ENCODE results near the gene SOX10. TPM values are rescaled to one million over a fixed set of nuclear protein-coding genes. Genes with fewer than 3 reads are reported as not detected.
"Not testable (repeated sequence)": the region's sequence is repeated elsewhere in the genome, so short reads cannot be mapped to it uniquely, and the experiment has no call there.

The SOX10 gene
- total RNA-seq, 2 donors from 2014 or later = not detected

DNA sequence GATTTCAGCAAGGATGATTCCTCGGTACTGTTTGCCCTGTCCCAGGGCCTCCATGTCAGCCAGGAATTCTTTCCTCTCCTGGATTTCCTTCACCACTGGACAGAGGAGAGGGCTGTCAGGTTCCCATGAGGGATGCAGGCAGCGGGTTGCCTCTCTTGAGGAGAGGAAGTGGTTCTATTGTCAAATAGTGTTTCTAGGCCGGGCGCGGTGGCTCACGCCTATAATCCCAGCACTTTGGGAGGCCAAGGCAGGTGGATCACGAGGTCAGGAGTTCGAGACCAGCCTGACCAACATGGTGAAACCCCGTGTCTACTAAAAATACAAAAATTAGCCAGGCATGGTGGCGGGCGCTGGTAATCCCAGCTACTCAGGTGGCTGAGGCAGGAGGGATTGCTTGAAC lies 39.9 kb downstream of the SOX10 start:
- not testable (repeated sequence) for H3K4me3 Mint-ChIP-seq; H3K9me3 Mint-ChIP-seq; H3K4me1 Mint-ChIP-seq; H3K27me3 Mint-ChIP-seq; H3K27ac Mint-ChIP-seq; ATAC-seq (replicated peaks)
- peaks cover 21% of the 10 kb centered on the region for H3K36me3 Mint-ChIP-seq (ENCODE audit: low read depth)

DNA sequence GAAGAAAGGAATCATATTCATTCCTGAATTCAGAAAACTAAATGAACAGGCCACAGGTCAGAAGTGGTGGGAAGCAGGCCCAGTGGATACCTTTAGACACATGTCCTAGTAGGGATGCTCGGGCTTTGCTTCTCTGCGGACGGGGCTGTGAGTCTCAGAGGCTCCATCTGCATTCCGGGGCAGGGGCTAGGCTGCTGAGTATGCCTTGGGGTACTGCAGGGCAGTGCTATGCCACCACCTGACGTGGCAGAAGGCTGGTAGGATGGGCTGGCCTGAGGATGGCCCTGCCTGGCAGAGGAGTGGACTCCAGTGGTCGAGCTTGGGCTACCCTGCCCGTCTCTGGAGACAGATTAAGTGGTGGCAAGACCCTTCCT lies 40.5 kb downstream of the SOX10 start:
- Mint-ChIP-seq H3K4me1 (no peaks in the 10 kb centered on the region), H3K27me3 (no peaks in the 10 kb centered on the region), H3K27ac (no peak overlapping the region), H3K36me3 (ENCODE audit: low read depth) (peaks cover 21% of the 10 kb centered on the region), H3K9me3 (no peaks in the 10 kb centered on the region), H3K4me3 (no peak overlapping the region)
- ATAC-seq (replicated peaks) = no peak

DNA sequence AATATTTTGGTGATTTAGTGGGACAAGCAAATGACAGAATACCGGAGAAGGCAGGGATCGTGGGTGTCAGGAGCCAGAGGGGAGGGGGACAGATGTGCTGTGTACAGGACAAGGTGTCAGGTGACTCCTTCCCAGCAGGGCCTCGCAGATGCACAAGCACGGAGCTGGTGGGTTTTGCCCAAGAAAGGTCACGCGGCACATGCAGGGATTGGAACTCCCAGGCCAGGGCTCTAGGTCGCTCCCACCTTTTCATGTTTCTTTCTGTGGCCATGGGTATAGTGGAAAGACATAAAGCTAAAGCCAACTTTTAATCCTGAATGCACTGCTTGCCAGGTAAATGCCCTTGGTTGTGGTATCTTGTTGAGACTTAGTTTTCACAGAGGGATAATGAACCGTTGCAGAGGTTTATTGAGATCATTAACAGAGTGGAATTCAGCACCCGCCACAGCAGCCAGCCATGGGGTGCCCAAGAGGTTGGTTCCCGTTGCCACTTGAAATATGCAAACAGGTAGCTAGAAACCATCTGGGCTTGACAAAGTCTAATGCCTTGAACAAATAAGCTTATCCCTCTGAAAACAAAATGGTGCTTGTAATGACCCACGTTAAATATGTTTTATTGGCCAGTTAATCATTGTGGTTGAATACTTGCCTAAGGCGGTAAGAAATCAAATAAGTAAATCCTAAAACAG lies 41.1 kb downstream of the SOX10 start:
- peaks cover 21% of the 10 kb centered on the region for H3K36me3 Mint-ChIP-seq (ENCODE audit: low read depth)
- no peaks in the 10 kb centered on the region for H3K4me1 Mint-ChIP-seq

DNA sequence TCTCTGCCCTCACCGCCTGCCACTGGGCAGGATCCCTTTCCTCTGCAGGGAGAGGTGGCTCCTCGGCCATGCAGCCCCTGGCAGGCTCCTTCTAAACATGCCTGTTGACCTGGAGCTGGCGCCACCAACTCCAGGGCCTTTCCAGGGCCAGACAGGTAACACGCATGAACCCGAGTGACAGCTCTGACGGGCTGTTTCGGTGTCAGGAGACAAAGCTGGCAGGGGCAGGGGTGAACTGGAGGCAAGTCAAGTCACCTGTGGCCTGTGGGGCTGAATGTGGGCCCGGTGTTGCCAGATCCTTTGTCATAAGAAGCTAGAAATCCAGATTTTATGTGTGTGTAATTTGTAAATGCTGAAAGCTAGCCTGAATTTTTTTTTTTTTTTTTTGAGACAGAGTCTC lies 42.2 kb downstream of the SOX10 start:
- H3K4me3 Mint-ChIP-seq = no peak overlapping the region
- H3K27ac Mint-ChIP-seq = no peak overlapping the region
- H3K9me3 Mint-ChIP-seq = no peaks in the 10 kb centered on the region
- H3K27me3 Mint-ChIP-seq = no peaks in the 10 kb centered on the region
- no peak for ATAC-seq (replicated peaks)
- no peaks in the 10 kb centered on the region for H3K4me1 Mint-ChIP-seq
- H3K36me3 Mint-ChIP-seq (ENCODE audit: low read depth) = peaks cover 30% of the 10 kb centered on the region

More for the DNA sequence above, 41.1 kb downstream of the SOX10 start:
- Mint-ChIP-seq H3K9me3 (no peaks in the 10 kb centered on the region), H3K27ac (no peak overlapping the region), H3K27me3 (no peaks in the 10 kb centered on the region), H3K4me3 (no peak overlapping the region)
- ATAC-seq (replicated peaks) = no peak

DNA sequence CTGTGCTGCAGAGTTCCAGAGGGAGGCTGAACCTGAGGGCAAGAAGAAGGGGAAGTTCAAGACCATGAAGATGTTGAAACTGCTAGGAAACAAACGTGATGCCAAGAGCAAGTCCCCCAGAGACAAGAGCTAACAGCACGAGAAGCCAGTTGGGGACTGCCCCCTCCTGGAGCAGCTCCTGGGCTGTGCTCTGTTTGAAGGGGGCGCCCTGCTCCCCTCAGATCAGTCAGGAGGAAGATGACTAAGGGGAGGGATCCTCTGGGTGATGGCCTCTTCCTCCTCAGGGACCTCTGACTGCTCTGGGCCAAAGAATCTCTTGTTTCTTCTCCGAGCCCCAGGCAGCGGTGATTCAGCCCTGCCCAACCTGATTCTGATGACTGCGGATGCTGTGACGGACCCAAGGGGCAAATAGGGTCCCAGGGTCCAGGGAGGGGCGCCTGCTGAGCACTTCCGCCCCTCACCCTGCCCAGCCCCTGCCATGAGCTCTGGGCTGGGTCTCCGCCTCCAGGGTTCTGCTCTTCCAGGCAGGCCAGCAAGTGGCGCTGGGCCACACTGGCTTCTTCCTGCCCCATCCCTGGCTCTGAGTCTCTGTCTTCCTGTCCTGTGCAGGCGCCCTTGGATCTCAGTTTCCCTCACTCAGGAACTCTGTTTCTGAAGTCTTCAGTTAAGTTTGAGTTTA lies 43.5 kb downstream of the SOX10 start:
- Mint-ChIP-seq H3K4me1 (no peaks in the 10 kb centered on the region), H3K4me3 (no peak overlapping the region), H3K27ac (no peak overlapping the region), H3K27me3 (no peaks in the 10 kb centered on the region), H3K36me3 (ENCODE audit: low read depth) (peaks cover 30% of the 10 kb centered on the region), H3K9me3 (no peaks in the 10 kb centered on the region)
- ATAC-seq (replicated peaks) = no peak

DNA sequence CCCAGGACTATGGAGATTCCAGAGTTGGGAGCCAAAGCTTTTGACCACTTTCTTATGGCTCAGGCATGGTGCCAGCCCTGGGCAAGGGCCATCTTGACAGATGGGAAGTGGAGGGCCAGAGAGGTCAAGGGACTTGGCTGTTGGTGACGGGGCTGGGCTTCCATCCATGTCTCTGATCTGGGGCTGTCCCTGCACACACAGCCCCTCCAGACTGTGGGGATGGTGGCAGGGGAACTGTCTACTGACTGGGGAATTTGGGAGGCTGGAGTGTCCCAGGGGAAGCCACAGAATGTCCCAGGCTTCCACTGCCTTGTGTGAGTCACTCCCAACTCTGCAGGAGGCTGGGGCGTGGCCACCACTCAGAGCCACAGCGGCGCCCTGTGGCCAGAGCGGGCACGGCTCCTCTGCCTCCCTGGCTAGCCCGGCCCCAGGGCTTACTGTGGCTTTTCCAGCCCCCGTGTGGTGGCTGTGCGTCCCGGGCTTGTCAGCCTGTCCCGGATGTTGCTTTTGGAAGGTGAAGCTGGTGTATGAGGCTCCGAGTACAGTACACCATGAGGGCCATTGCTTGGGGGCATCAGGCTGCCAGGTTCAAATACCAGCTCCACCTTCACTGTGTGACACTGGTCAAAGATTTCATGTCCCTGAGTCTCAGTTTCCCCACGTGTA lies 50.5 kb downstream of the SOX10 start:
- H3K36me3 Mint-ChIP-seq (ENCODE audit: low read depth) = peaks cover 10% of the 10 kb centered on the region
- no peaks in the 10 kb centered on the region for H3K9me3 Mint-ChIP-seq
- peak; percentile 99 for ATAC-seq (replicated peaks)
- H3K4me1 Mint-ChIP-seq = peaks cover 4% of the 10 kb centered on the region
- H3K27ac Mint-ChIP-seq = no peak overlapping the region
- no peaks in the 10 kb centered on the region for H3K27me3 Mint-ChIP-seq
- H3K4me3 Mint-ChIP-seq = no peak overlapping the region

DNA sequence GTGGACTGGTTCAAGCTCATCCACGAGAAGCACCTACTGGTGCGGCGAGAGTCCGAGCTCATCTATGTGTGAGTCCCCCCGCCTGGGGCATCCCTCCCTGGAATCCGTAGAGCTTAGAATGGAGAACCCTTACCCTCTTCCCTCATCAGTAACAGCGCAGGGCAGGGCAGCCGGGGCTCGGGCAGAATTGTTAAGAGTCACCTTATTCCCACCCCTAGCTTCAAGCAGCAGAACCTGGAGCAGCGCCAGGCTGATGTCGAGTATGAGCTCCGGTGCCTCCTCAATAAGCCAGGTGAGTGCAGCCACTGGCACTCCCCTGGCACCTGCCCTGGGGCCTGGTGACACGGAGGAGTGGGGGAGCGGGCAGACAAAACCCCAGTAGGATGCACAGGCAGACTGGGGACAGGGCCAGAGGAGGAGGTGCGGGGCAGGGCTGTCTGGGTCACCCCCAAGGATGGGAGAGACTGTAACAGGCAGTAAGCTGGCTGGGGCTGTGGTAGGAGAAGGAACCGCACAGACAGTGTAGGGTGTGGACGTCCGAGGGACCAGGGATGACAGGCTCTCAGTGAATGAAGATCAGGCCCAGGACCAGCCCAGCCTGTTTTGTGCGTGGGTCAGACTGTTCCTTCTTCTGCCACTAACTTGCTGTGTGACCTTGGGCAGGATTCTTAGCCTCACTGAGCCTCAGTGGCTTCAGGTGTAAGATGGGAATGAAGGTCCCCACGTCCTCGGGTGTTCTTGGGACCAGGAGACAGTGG lies 51.4 kb downstream of the SOX10 start:
- H3K4me3 Mint-ChIP-seq = no peak overlapping the region
- no peaks in the 10 kb centered on the region for H3K27me3 Mint-ChIP-seq
- H3K4me1 Mint-ChIP-seq = peaks cover 4% of the 10 kb centered on the region
- H3K36me3 Mint-ChIP-seq (ENCODE audit: low read depth) = peaks cover 17% of the 10 kb centered on the region
- no peak overlapping the region for H3K27ac Mint-ChIP-seq
- ATAC-seq (replicated peaks) = no peak
- H3K9me3 Mint-ChIP-seq = no peaks in the 10 kb centered on the region

DNA sequence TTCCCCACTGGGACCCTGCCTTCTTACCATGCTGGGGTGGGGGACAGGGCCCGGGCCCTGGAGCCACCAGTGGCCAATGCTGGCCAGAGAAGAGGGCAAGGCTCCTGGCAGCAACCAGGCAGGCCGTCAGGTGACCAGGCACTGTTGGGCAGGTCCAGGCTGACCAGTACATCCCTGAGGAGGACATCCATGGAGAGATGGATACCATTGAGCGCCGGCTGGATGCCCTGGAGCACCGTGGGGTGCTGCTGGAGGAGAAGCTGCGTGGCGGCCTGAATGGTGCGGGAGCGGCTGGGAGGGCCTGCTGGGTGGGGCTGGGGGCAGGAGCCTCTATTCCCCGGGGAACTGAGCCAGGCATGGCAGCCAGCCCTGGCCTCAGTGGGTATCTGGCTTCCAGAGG lies 52.0 kb downstream of the SOX10 start:
- no peak for ATAC-seq (replicated peaks)
- Mint-ChIP-seq H3K36me3 (ENCODE audit: low read depth) (peaks cover 13% of the 10 kb centered on the region), H3K4me3 (no peak overlapping the region), H3K4me1 (peaks cover 4% of the 10 kb centered on the region), H3K27ac (no peak overlapping the region), H3K27me3 (no peaks in the 10 kb centered on the region), H3K9me3 (no peaks in the 10 kb centered on the region)

DNA sequence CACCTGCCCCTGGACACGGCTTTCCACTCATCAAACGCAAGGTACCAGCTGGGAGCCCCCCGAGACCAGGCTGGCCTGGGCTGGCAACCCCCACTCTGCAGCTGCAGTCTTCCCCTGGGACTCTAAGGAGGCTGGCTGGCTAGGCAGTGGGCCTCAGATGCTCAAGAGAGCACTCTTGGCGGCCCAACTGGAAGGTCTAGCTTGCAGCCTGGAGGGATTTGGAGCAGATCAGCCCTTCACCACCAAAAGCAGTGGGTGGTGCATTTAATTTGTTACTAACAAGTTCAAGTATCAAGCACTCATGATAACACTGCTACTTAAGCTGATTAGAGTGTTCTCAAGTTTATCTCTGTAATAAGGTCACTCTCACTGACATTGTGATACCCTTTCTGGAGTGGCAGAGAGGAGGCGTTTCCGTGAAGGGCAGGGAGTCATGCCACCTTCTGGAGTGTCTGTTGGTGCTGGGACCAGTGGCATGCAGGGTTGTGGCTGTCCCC lies 52.4 kb downstream of the SOX10 start:
- ATAC-seq (replicated peaks) = no peak
- H3K9me3 Mint-ChIP-seq = no peaks in the 10 kb centered on the region
- peaks cover 4% of the 10 kb centered on the region for H3K4me1 Mint-ChIP-seq
- H3K27ac Mint-ChIP-seq = peak overlapping the region; percentile 20
- H3K27me3 Mint-ChIP-seq = no peaks in the 10 kb centered on the region
- no peak overlapping the region for H3K4me3 Mint-ChIP-seq
- peaks cover 12% of the 10 kb centered on the region for H3K36me3 Mint-ChIP-seq (ENCODE audit: low read depth)

DNA sequence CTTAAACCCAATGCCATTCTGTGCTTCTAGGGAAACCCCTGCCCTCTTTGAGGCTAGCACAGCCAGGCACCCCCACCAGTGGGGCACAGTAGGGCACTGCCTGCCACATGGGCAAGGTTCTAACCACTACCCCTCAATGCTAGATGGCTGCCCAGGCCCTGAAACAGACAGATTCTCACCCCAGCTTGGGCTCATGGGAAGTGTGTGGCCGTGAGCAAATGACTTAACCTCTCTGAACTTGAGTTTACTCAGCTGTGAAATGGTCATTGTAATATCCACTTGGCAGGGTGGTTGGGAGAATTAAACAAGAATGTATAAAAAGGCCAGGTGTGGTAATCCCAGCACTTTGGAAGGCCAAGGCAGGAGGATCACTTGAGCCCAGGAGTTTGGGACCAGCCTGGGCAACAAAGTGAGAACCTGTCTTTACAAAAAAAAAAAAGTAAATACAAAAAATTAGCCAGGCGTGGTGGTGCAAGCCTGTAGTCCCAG lies 53.4 kb downstream of the SOX10 start:
- Mint-ChIP-seq H3K9me3 (no peaks in the 10 kb centered on the region), H3K4me3 (no peak overlapping the region), H3K27me3 (no peaks in the 10 kb centered on the region), H3K36me3 (ENCODE audit: low read depth) (peaks cover 12% of the 10 kb centered on the region), H3K4me1 (peaks cover 4% of the 10 kb centered on the region), H3K27ac (no peak overlapping the region)
- ATAC-seq (replicated peaks) = no peak

DNA sequence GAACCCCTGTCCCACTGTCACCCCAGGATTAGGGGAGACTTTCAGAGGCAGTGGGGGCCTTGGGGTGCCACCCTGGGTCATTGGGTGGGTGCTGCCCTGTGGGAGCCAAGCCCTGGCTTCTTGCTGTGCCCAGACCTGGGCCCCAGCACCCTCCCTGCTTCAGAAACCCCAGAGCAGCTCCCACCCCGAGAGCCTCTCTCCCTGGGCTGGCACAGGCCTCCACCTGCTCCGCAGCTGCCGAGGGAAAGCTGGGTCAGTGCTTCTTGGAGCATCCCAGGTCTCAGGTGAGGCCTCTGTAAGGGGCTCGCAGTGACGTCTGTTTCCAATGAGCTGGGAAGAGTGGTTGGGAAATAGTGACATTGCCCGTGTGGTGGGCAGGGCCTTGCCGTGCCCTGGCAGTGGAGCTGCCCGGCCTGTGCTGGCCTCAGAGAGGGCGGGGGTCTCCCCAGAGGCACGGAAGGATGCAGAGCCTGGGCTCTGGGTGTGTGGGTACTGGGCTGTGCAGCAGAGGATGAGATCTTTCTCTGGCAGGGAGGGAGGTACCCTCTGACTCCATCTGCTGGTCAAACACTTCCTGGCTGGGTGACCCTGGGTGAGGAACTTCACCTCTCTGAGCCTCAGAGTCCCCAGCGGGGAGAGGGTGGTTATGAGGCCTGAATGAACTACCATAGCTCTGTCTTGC lies 53.9 kb downstream of the SOX10 start:
- Mint-ChIP-seq H3K4me1 (peaks cover 4% of the 10 kb centered on the region), H3K27ac (no peak overlapping the region), H3K4me3 (no peak overlapping the region), H3K36me3 (ENCODE audit: low read depth) (peaks cover 12% of the 10 kb centered on the region), H3K9me3 (no peaks in the 10 kb centered on the region), H3K27me3 (no peaks in the 10 kb centered on the region)
- ATAC-seq (replicated peaks) = no peak

DNA sequence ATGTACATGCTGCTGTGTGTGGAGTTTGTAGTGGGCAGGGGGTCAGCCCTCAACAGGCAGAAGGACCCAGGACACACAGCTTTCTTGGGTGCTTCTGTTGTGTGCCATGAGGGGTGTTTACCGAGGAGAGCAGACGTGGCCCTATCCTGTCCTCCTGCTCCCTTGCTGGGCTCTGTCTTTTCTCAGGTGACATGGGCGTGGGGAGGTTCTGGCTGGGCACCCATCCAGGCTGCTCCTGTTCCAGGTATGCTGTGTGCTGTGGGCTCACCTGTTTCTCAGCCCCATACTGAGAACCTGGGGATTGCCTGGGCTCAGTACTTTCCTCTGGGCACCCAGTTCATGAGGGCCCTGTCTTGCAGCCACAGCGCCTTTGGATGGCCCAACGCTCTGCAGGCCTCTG lies 55.0 kb downstream of the SOX10 start:
- H3K4me3 Mint-ChIP-seq = no peak overlapping the region
- ATAC-seq (replicated peaks) = no peak
- no peaks in the 10 kb centered on the region for H3K27me3 Mint-ChIP-seq
- no peak overlapping the region for H3K27ac Mint-ChIP-seq
- peaks cover 4% of the 10 kb centered on the region for H3K4me1 Mint-ChIP-seq
- no peaks in the 10 kb centered on the region for H3K9me3 Mint-ChIP-seq
- peaks cover 12% of the 10 kb centered on the region for H3K36me3 Mint-ChIP-seq (ENCODE audit: low read depth)

DNA sequence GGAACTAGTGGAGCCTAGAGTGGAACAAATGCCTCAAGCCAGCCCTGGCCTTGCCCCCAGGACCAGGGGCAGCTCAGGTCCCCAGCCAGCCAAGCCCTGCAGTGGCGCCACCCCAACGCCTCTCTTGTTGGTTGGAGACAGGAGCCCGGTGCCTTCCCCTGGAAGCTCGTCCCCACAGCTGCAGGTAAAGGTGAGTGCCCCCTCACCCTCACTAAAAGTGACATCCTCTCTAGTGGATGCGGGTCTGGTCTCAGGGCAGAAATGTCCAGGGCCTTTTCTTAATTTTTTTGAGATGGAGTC lies 56.8 kb downstream of the SOX10 start:
- no peak overlapping the region for H3K27ac Mint-ChIP-seq
- no peak for ATAC-seq (replicated peaks)
- no peaks in the 10 kb centered on the region for H3K27me3 Mint-ChIP-seq
- peaks cover 18% of the 10 kb centered on the region for H3K36me3 Mint-ChIP-seq (ENCODE audit: low read depth)
- H3K9me3 Mint-ChIP-seq = no peaks in the 10 kb centered on the region
- no peak overlapping the region for H3K4me3 Mint-ChIP-seq
- no peaks in the 10 kb centered on the region for H3K4me1 Mint-ChIP-seq

Data from activated T-helper 17 cell treated with anti-CD3 and anti-CD28 coated beads, Interleukin-2, amount 50 U/mL, for 72 hours (primary cell).